AG10803 (cell line): ENCODE results near the gene ATP9B.

ENCODE experiments used
- DNase-seq: peaks from one replicate; pipeline ENCODE4 v3.0.0; 2010; ENCODE audit warnings: low read depth
- H3K4me3 ChIP-seq: 2 replicates; pipeline ENCODE4 v1.5.1; 2011; ENCODE audit warnings: mild to moderate bottlenecking, low read length, control low read depth
- TF ChIP-seq, protein P1 (sequence below): conservative IDR thresholded peaks from 2 replicates; pipeline ENCODE4 v1.5.1; 2011; ENCODE audit warnings: mild to moderate bottlenecking, low read length, control low read depth, inconsistent platforms

ATP9B gene

DNA sequence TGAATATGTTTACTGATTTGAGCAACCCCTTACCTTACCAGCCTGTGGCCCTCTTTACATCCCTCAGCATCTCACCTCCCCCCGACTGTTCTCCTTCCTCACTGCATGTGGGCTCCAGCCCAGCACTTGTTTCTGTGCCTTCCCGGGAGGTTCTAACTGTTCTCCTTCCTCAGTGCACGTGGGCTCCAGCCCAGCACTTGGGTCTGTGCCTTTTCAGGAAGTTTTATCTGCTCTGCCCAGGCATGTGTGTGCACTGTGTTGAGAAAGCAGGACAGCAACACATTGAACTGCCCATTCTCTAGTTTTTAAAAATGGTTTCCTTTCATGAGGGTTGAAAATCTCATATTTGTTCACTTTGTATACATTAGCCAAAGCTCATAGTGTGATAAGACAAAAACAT lies 158.4 kb downstream of the ATP9B start:
- DNase-seq, result no peak

DNA sequence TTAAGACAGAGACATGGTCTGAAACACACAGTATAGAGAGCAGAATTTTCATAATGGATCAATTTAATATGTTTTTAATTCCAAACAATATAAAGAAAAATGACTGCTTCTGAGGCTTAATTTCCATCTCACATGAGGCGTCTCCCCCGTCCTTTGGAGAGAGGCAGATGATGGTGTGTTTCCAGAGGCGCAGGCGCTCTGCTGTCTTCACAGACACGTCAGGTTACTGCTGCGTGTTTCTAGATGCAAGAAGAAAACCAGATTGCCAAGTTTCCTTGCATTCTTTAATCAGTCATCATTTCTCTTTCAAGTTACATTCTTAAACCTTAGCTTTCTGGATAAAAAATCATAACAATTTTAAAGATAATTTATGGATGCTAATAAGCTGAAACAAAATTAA lies 160.2 kb downstream of the ATP9B start:
- H3K4me3 ChIP-seq, result no peak overlapping the region
- TF ChIP-seq, protein P1, sequence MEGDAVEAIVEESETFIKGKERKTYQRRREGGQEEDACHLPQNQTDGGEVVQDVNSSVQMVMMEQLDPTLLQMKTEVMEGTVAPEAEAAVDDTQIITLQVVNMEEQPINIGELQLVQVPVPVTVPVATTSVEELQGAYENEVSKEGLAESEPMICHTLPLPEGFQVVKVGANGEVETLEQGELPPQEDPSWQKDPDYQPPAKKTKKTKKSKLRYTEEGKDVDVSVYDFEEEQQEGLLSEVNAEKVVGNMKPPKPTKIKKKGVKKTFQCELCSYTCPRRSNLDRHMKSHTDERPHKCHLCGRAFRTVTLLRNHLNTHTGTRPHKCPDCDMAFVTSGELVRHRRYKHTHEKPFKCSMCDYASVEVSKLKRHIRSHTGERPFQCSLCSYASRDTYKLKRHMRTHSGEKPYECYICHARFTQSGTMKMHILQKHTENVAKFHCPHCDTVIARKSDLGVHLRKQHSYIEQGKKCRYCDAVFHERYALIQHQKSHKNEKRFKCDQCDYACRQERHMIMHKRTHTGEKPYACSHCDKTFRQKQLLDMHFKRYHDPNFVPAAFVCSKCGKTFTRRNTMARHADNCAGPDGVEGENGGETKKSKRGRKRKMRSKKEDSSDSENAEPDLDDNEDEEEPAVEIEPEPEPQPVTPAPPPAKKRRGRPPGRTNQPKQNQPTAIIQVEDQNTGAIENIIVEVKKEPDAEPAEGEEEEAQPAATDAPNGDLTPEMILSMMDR, result no peak

More for the DNA sequence above, 158.4 kb downstream of the ATP9B start:
- no peak overlapping the region for H3K4me3 ChIP-seq
- TF ChIP-seq, protein P1, result no peak

DNA sequence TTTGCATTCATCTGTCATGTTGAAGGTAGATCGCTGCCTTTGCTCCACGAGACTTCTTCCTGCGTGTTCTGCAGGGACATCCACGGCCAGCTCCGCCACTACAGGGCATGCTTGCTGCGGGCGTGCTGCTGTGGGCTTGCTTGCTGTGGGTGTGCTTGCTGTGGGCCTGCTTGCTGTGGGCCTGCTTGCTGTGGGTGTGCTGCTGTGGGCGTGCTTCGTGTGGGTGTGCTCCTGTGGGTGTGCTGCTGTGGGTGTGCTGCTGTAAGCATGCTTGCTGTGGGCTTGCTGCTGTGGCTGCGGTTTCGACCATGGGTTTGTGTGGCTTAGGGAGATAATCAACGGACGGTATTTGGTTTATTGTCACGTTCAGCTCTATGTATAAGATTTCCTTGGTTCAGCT lies 165.2 kb downstream of the ATP9B start:
- DNase-seq, result no peak
- H3K4me3 ChIP-seq, result no peak overlapping the region

More for the DNA sequence above, 160.2 kb downstream of the ATP9B start:
- no peak for DNase-seq

DNA sequence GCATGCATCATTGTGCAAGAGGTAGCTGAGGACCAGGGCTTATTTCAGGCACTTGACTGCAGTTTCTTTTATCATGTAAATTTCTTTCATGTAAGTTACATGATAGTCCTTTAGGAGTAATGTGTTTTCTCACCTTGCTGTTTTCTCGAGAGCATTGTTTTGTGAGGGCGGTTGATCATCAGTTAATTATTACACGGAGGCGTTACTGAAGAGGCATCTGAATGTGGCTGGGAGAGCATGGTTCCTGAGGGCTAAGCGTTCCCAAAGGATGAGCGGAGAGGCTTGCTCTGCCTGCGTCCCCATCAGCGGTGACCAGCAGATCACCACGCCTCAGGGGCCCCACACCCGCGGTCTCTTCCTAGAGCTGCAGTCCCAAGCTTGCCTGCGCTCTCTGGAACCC lies 170.4 kb downstream of the ATP9B start:
- TF ChIP-seq, protein P1, result no peak
- no peak for DNase-seq
- H3K4me3 ChIP-seq, result no peak overlapping the region

More for the DNA sequence above, 165.2 kb downstream of the ATP9B start:
- TF ChIP-seq, protein P1, result no peak

DNA sequence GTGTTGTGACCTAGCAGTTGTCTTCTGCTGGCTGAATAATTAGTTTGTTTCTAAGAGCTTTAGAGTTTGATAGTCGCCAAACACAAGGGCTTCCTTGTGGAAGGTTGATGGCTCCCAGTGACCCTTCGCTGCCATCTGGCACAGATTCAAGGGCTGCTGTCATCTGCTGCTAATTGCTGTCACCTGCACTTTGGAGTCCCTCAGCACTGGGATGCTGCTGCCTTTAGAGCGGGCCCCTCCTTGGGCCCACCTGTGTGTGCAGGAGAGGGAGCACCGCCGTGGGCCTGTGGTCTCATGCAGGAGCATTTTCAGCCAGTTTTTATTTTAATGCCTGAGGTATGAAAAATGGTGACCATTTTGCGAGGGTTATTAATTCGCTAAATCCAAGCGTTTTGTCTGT lies 172.6 kb downstream of the ATP9B start:
- H3K4me3 ChIP-seq, result no peak overlapping the region
- DNase-seq, result no peak
- TF ChIP-seq, protein P1, result no peak

DNA sequence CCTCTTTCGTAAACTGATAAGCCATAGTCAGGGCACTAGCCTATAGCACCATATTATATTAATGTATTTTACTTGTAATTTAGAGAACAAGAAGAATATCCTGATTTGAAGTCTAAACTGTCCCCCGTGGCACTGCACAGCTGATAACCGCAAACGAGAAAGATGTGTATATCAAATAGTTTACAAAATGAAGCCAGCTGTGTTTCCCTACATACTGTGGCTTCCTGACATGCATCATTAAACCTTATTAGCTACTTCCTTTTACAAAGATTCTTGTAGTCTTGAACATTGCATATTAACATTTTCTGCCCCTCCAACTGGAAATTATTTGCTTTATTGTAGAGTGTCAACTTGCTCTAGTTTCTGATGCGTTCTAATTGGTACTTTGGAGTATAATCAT lies 173.1 kb downstream of the ATP9B start:
- DNase-seq, result no peak
- TF ChIP-seq, protein P1, result no peak
- no peak overlapping the region for H3K4me3 ChIP-seq

DNA sequence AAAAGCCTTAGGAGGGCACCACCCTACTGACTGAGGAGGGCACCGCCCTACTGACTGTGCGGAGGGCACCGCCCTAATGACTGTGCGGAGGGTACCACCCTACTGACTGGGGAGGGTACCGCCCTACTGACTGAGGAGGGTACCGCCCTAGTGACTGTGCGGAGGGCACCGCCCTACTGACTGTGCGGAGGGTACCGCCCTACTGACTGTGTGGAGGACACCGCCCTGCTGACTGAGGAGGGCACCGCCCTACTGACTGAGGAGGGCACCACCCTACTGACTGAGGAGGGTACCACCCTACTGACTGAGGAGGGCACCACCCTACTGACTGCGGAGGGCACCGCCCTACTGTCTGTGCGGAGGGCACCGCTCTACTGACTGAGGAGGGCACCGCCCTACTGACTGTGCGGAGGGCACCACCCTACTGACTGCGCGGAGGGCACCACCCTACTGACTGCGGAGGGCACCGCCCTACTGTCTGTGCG lies 176.4 kb downstream of the ATP9B start:
- TF ChIP-seq, protein P1, result no peak
- no peak for DNase-seq
- H3K4me3 ChIP-seq, result no peak overlapping the region
